ENCODE measurements around the gene KRTAP24-1.

KRTAP24-1 gene

GRCh38 chr21:30315701-30316100, 33.0 kb upstream of the KRTAP24-1 start:
- Histone ChIP-seq H3K4me2 (ENCODE audit: low read length) (no peak overlapping the region), H3K4me3 (ENCODE audit: low read depth, low read length) (no peak overlapping the region), H3K36me3 (ENCODE audit: control insufficient read depth, insufficient read depth, low read length) (no peaks in the 10 kb centered on the region), H3K27ac (no peak overlapping the region), H3K27me3 (ENCODE audit: control insufficient read depth, insufficient read depth, low read length) (no peaks in the 10 kb centered on the region), H2AFZ (no peak overlapping the region), H3K9me3 (ENCODE audit: control insufficient read depth, low read length) (no peaks in the 10 kb centered on the region), H3K79me2 (no peaks in the 10 kb centered on the region), H3K4me1 (no peaks in the 10 kb centered on the region), H3K9ac (no peak overlapping the region)
- TF ChIP-seq CTCF (IDR thresholded peaks at IDR 0.05) = no peak

GRCh38 chr21:30306884-30307283, 24.1 kb upstream of the KRTAP24-1 start:
- no peak overlapping the region for H3K9ac ChIP-seq
- H3K36me3 ChIP-seq (ENCODE audit: control insufficient read depth, insufficient read depth, low read length) = no peaks in the 10 kb centered on the region
- no peak overlapping the region for H3K27ac ChIP-seq
- H3K27me3 ChIP-seq (ENCODE audit: control insufficient read depth, insufficient read depth, low read length) = no peaks in the 10 kb centered on the region
- no peak for TF ChIP-seq CTCF (IDR thresholded peaks at IDR 0.05)
- no peak overlapping the region for H2AFZ ChIP-seq
- H3K4me2 ChIP-seq (ENCODE audit: low read length) = no peak overlapping the region
- no peak overlapping the region for H3K4me3 ChIP-seq (ENCODE audit: low read depth, low read length)
- no peaks in the 10 kb centered on the region for H3K9me3 ChIP-seq (ENCODE audit: control insufficient read depth, low read length)
- no peaks in the 10 kb centered on the region for H3K4me1 ChIP-seq
- H3K79me2 ChIP-seq = no peaks in the 10 kb centered on the region

- H3K79me2 ChIP-seq = no peaks in the 10 kb centered on the region
- H3K27me3 ChIP-seq (ENCODE audit: control insufficient read depth, insufficient read depth, low read length) = no peaks in the 10 kb centered on the region
- H3K36me3 ChIP-seq (ENCODE audit: control insufficient read depth, insufficient read depth, low read length) = no peaks in the 10 kb centered on the region
- H3K9me3 ChIP-seq (ENCODE audit: control insufficient read depth, low read length) = no peaks in the 10 kb centered on the region
- H2AFZ ChIP-seq = no peak overlapping the region
- no peak for TF ChIP-seq CTCF (IDR thresholded peaks at IDR 0.05)
- no peak overlapping the region for H3K4me3 ChIP-seq (ENCODE audit: low read depth, low read length)
- H3K4me2 ChIP-seq (ENCODE audit: low read length) = no peak overlapping the region
- H3K9ac ChIP-seq = no peak overlapping the region
- H3K4me1 ChIP-seq = no peaks in the 10 kb centered on the region
- H3K27ac ChIP-seq = no peak overlapping the region
Measured at GRCh38 chr21:30305136-30305535, 22.4 kb upstream of the KRTAP24-1 start.

- no peaks in the 10 kb centered on the region for H3K27me3 ChIP-seq (ENCODE audit: control insufficient read depth, insufficient read depth, low read length)
- no peaks in the 10 kb centered on the region for H3K4me1 ChIP-seq
- no peaks in the 10 kb centered on the region for H3K79me2 ChIP-seq
- no peak within 1 kb of the TSS for H3K27ac ChIP-seq
- H3K4me2 ChIP-seq (ENCODE audit: low read length) = no peak within 1 kb of the TSS
- no peak within 1 kb of the TSS for H3K4me3 ChIP-seq (ENCODE audit: low read depth, low read length)
- H2AFZ ChIP-seq = no peak within 1 kb of the TSS
- no peak for TF ChIP-seq CTCF (IDR thresholded peaks at IDR 0.05)
- no peaks in the 10 kb centered on the region for H3K36me3 ChIP-seq (ENCODE audit: control insufficient read depth, insufficient read depth, low read length)
- no peak within 1 kb of the TSS for H3K9ac ChIP-seq
- no peaks in the 10 kb centered on the region for H3K9me3 ChIP-seq (ENCODE audit: control insufficient read depth, low read length)
Measured at GRCh38 chr21:30289215-30289614, 6.5 kb upstream of the KRTAP24-1 start, which contains the start of gene KRTAP25-1. KRTAP25-1 (minus strand) TSS chr21:30289514; CDS start chr21:30289490, 24 bp downstream.

GRCh38 chr21:30271611-30272010, 11.1 kb downstream of the KRTAP24-1 start:
- no peak overlapping the region for H3K27ac ChIP-seq
- TF ChIP-seq CTCF (IDR thresholded peaks at IDR 0.05) = no peak
- H3K9me3 ChIP-seq (ENCODE audit: control insufficient read depth, low read length) = no peaks in the 10 kb centered on the region
- no peak overlapping the region for H3K9ac ChIP-seq
- no peaks in the 10 kb centered on the region for H3K27me3 ChIP-seq (ENCODE audit: control insufficient read depth, insufficient read depth, low read length)
- no peaks in the 10 kb centered on the region for H3K4me1 ChIP-seq
- H3K36me3 ChIP-seq (ENCODE audit: control insufficient read depth, insufficient read depth, low read length) = no peaks in the 10 kb centered on the region
- no peak overlapping the region for H3K4me2 ChIP-seq (ENCODE audit: low read length)
- no peak overlapping the region for H3K4me3 ChIP-seq (ENCODE audit: low read depth, low read length)
- no peaks in the 10 kb centered on the region for H3K79me2 ChIP-seq
- no peak overlapping the region for H2AFZ ChIP-seq
